Breast epithelium (tissue), 3 donors: ENCODE results near the gene PDRG1.

Source experiments
- POLR2A ChIP-seq: fragments of 450-650 bp; IDR thresholded peaks from one replicate; pipeline ENCODE4 v1.6.1; 2016; ENCODE audit warnings: antibody characterized with exemption, mild to moderate bottlenecking, moderate library complexity
- TF ChIP-seq, protein P1 (sequence below), 3 donors: fragments of 450-650 bp; IDR thresholded peaks; one replicate each; pipeline ENCODE4 v1.5.1; 2016 to 2017; ENCODE audit warnings: antibody characterized with exemption in 3 of 3, mild to moderate bottlenecking in 3 of 3, moderate library complexity in 3 of 3

DNA sequence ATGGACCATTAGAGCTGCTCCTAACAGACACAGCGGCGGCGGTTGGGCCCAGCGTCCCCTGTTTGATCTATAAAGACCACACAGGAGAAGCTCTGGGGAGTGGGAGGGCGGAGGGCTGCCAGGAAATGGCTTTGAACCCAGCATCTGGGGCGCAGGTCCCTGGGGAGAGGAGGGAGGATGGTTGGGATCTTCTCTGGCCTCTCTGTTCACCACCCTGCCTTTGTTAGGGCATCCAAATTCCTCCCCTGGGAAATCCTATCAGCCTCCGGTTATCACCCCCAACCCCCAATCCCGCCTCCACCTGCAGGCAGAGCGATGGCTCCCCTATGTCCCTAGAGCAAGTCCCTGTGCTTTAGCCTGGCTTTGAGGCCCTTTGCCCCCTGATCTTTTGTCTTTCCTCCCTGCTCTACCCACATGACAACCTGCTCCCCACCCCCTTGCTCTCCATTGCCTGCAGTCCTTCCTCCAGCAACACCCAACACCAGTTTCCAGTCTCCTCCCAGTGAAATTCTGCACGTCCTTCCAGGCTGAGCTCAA, 23.2 kb upstream of the PDRG1 start:
- TF ChIP-seq, protein P1, sequence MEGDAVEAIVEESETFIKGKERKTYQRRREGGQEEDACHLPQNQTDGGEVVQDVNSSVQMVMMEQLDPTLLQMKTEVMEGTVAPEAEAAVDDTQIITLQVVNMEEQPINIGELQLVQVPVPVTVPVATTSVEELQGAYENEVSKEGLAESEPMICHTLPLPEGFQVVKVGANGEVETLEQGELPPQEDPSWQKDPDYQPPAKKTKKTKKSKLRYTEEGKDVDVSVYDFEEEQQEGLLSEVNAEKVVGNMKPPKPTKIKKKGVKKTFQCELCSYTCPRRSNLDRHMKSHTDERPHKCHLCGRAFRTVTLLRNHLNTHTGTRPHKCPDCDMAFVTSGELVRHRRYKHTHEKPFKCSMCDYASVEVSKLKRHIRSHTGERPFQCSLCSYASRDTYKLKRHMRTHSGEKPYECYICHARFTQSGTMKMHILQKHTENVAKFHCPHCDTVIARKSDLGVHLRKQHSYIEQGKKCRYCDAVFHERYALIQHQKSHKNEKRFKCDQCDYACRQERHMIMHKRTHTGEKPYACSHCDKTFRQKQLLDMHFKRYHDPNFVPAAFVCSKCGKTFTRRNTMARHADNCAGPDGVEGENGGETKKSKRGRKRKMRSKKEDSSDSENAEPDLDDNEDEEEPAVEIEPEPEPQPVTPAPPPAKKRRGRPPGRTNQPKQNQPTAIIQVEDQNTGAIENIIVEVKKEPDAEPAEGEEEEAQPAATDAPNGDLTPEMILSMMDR (IDR thresholded peaks at IDR 0.05): no peak
- TF ChIP-seq POLR2A: no peak
